Activated CD4-positive, alpha-beta T cell treated with anti-CD3 and anti-CD28 coated beads, Interleukin-2, amount 50 U/mL, for 24 hours (primary cell): Measurements from ENCODE around the gene TAF12.
"Not testable (repeated sequence)": the region's sequence is repeated elsewhere in the genome, so short reads cannot be mapped to it uniquely, and the experiment has no call there.

ENCODE experiments used
- DNase-seq, 2 donors: peaks; one replicate each; pipeline ENCODE4 v3.0.0-alpha.2; 2020; ENCODE audit warnings: low read depth in 1 of 2, low spot score in 1 of 2

The TAF12 gene, protein sequence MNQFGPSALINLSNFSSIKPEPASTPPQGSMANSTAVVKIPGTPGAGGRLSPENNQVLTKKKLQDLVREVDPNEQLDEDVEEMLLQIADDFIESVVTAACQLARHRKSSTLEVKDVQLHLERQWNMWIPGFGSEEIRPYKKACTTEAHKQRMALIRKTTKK

GRCh38 chr1:28642847-28643635 is at the start of gene TAF12:
Gene TAF12 (minus strand): TSS chr1:28643067. CDS start chr1:28622081, 20,986 bp downstream.
- DNase-seq = peak; percentile 82 to 87

DNA sequence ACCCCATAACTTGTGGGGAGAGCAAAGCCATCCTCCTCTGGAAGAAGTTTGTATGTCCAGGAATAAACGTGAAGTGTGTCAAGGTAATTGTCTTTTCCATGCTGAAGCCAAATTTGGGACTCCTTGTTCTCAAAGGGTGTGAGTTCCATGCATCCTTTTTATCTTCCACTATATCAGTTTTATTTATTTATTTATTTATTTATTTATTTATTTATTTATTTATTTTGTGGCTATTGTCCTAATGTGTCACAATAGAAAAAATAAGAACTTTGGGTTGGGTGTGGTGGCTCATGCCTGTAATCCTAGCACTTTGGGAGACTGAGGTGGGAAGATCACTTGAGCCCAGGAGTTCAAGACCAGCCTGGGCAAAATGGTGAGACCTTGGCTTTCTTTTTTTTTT is 48.8 kb upstream of the TAF12 start:
- DNase-seq = not testable (repeated sequence)

- DNase-seq = no peak
These were observed 42.1 kb upstream of the TAF12 start for GRCh38 chr1:28684937-28685336.

DNA sequence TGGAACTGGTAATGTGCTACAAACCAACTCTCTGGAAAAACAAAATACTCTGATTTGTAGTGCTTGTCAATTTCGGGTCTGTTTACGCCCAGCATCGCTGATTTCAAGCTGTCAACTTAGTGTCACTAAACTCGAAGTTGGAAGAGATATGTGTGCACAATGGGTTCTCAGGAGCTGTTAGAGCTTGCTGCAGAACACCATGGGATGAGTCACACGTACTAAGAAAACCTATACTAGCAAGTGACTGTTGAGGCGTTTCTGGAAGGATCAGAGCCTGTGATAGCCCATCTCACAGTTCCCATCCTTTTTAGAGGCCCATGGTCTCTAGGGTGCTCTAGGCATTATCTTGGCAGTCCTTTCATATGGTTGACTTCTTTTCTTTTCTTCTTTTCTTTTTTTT is 40.0 kb upstream of the TAF12 start:
- no peak for DNase-seq

- DNase-seq = no peak
These were observed 37.3 kb upstream of the TAF12 start for GRCh38 chr1:28680151-28680550.

DNA sequence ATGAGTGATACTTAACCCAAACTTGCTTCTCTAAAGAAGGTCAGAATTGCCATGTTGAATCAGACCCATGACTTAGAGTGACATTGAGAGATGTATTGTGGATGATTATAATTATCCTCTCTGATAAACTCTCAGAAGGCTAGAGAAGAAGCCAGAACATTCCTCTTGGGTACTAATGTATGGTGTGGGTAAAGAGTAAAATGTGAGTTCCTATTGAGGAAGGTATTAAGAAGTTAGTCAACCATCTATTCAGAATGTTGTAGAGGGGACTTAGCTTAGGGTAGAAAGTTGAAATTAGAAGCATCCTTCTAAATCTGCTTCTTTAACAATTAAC is 33.0 kb upstream of the TAF12 start:
- no peak for DNase-seq

GRCh38 chr1:28672971-28673370 is 30.1 kb upstream of the TAF12 start:
- DNase-seq = not testable (repeated sequence)

DNA sequence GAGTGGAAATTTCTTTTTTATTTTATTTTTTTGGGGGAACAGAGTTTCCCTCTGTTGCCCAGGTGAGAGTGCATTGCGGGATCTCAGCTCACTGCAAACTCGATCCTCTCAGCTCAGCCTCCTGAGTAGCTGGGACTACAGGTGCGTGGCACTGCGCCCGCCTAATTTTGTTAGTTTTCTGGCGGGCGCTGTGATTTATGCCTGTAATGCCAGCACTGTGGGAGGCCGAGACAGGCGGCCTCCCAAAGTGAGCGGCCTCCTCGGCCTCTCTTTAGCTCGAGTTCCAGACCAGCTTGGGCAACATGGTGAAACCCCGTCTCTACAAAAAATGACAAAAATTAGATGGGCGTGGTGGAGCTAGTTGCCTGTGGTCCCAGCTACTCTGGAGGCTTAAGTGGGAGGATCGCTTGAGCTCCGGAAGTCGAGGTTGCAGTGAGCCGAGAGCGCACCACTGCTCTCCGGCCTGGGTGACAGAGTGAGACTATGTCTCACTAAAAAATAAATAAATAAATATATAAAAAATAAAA is 28.4 kb upstream of the TAF12 start:
- DNase-seq = no peak

GRCh38 chr1:28668956-28669723 is 26.3 kb upstream of the TAF12 start:
- DNase-seq = peak; percentile 19 to 49

DNA sequence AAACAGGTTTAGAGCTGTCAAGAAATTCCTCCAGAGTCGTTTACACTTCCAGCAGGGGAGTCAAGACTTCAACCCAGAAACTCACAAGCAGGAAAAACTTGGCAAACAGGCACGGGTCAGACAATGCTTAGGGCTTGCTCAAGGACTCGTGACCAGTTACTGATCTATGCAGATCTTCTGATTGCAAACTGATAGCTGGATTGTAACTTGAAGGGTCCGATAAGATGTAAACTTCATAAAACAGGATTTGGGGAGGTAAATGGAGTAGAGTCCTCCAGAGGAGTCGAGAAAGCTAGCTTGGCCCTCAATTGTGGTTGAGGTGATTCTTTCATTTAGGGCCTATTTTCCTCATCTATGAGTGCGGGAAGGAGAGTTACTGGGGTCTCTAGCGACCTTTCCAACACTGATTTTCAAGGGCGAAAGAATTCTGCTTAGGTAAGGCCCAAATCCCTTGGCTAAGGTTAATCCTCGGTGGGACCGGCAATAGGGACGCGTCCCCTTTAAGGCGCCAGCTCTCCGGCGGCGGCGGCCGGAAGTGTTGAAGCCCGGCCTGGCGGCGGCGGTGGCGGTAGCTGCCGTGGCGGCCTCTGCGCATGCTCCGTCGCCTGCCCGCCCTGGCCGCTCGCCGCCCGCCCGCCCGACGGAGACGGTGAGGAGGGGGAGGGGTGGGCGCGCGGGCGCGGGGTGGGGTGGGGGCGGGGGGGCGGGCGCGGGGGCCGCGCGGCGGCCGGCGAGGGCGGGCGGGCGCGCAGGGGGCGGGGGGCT is 25.5 kb upstream of the TAF12 start, which contains the start of gene GMEB1:
GMEB1 (plus strand) TSS at position 594 of the 765 bp plus-strand sequence. CDS start 14,829 bp downstream, outside the sequence.
- DNase-seq = peak; percentile 68 to 79

- no peak for DNase-seq
These were observed 23.9 kb upstream of the TAF12 start for GRCh38 chr1:28666806-28667205.

GRCh38 chr1:28663871-28664470 is 21.1 kb upstream of the TAF12 start:
- DNase-seq = no peak

DNA sequence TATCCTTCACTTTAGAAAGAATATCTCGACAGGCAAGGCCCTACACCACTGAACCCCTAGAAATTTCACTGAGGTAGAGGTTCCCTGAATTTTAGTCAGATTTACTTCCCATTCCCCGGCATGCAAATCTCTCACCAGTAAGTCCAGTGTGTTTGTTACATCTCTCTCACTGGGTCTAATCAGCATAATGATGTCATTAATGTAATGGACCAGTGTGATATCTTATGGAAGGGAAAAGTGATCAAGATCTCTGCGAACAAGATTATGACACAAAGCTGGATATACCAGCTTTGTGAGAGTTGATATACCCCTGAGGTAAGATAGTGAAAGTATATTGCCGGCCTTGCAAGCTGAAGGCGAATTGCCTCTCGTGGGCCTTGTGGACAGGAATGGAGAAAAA is 13.5 kb upstream of the TAF12 start:
- DNase-seq = no peak

GRCh38 chr1:28655448-28656311 is 12.8 kb upstream of the TAF12 start:
- DNase-seq = not testable (repeated sequence)

DNA sequence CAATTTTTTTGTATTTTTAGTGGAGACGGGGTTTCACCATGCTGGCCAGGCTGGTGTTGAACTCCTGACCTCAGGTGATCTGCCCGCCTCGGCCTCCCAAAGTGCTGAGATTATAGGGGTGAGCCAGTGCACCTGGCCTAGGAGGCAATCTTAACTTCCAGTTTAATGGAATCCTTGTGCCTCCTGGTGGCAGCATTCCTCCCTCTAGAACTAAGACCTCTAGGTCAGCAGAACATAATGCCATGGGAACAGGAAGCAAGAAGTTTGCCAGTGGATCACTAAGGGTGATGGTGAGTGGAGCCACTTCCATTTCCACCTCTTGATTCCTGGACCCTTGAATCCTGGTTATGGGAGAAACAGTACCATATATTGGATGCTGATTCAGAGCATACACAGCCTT is 11.0 kb upstream of the TAF12 start:
- DNase-seq = not testable (repeated sequence)

DNA sequence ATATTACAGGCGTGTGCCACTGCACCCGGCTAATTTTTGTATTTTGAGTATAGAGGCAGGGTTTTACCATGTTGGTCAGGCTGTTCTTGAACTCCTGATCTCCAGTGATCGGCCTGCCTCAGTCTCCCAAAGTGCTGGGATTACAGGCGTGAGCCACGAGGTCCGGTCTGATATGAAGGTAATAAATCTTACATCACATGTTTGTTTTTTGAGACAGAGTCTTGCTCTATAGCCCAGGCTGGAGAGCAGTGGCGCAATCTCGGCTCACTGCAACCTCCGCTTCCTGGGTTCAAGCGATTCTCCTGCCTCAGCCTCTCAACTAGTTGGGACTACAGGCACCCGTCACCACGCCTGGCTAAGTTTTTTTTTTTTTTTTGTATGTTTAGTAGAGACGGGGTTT is 10.2 kb upstream of the TAF12 start:
- DNase-seq = not testable (repeated sequence)

- peak; percentile 75 to 91 for DNase-seq
These were observed 5.8 kb upstream of the TAF12 start, which contains the start of gene RNU11 for GRCh38 chr1:28648474-28649198. Gene RNU11 (plus strand): TSS chr1:28648600.

DNA sequence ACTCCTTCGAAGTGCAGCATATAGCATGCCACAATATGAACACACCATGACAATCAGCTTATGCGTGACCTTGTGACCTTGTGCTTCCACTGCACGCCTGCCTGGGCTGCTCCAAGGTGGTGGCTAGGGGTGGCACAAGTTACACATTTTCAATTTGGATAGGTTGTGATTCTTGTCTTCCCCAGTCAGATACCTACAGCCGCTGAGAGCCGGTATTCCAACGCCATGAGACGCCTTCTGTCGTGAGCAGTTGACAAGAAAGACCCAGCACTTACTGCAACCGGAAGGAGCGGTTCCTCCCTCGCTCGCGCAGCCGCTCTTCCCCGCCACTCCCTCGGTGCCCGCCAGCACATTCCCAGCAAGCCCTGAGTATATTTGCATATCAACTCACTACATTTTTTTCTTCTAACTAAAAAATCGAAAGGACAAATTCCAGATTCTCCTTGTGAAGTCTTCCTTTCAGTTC is 5.2 kb upstream of the TAF12 start:
- DNase-seq = peak; percentile 67 to 84

DNA sequence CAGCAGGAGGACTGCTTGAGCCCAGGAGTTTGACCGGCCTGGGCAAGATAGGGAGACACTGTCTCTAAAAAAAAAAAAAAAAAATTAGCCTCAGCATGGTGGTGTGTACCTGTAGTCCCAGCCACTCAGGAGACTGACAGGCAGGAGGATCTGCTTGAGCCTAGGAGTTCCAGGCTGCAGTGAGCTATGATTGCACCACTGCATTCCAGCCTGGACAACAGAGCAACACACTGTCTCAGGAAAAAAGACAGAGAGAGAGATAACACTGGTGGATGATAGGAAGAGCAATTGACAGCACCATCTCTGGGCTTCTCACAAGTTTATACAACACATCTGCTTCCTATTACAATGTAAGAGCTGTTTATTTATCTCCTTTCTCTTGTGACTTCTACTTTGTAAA is 3.2 kb upstream of the TAF12 start:
- no peak for DNase-seq
